NCI-H146 treated with DMSO at 0.1 percent for 48 hours (cell line): Measurements from ENCODE around the gene SHFL.

Experiments
- DNase-seq: peaks from one replicate; lab custom pipeline; 2025; ENCODE audit not compliant: unreplicated experiment; lab: John Stamatoyannopoulos, UW

The SHFL gene

GRCh38 chr19:10107817-10108367 is 21.8 kb downstream of the SHFL start:
- DNase-seq, result no peak

- DNase-seq, result no peak
These were observed 23.4 kb downstream of the SHFL start for GRCh38 chr19:10109528-10109927.

- DNase-seq, result no peak
These were observed 24.2 kb downstream of the SHFL start for GRCh38 chr19:10110076-10110971.

GRCh38 chr19:10110972-10111317 is 24.8 kb downstream of the SHFL start:
- DNase-seq, result no peak

GRCh38 chr19:10111405-10111811 is 25.3 kb downstream of the SHFL start, which contains the start of gene P2RY11:
Gene P2RY11 (plus strand): TSS chr19:10111693. CDS start chr19:10111722, 29 bp downstream.
- DNase-seq, result no peak

- DNase-seq, result no peak
These were observed 26.1 kb downstream of the SHFL start for GRCh38 chr19:10112037-10112761.

- peak; percentile 1 for DNase-seq
These were observed 26.9 kb downstream of the SHFL start for GRCh38 chr19:10112895-10113591.

GRCh38 chr19:10113592-10113963 is 27.5 kb downstream of the SHFL start:
- no peak for DNase-seq

- no peak for DNase-seq
These were observed 28.0 kb downstream of the SHFL start for GRCh38 chr19:10113964-10114650.

GRCh38 chr19:10114651-10115391 is 28.7 kb downstream of the SHFL start:
- no peak for DNase-seq

- no peak for DNase-seq
These were observed 29.4 kb downstream of the SHFL start for GRCh38 chr19:10115392-10116084.

- no peak for DNase-seq
These were observed 30.2 kb downstream of the SHFL start for GRCh38 chr19:10116085-10116865.

- no peak for DNase-seq
These were observed 30.9 kb downstream of the SHFL start for GRCh38 chr19:10116866-10117616.

GRCh38 chr19:10118960-10119359 is 32.8 kb downstream of the SHFL start:
- DNase-seq, result no peak

GRCh38 chr19:10120538-10121189 is 34.5 kb downstream of the SHFL start:
- DNase-seq, result no peak

- DNase-seq, result no peak
These were observed 35.9 kb downstream of the SHFL start for GRCh38 chr19:10122045-10122444.

- no peak for DNase-seq
These were observed 38.3 kb downstream of the SHFL start for GRCh38 chr19:10124429-10124828.
